IMR-90 (cell line): ENCODE data around the gene PTPRS.
"Not testable (repeated sequence)": the region's sequence is repeated elsewhere in the genome, so short reads cannot be mapped to it uniquely, and the experiment has no call there.

Experiments
- CEBPB ChIP-seq: IDR thresholded peaks from 2 replicates; pipeline ENCODE4 v1.6.1; 2012; ENCODE audit warnings: low read depth, low read length, improper control_type of control experiment
- TF ChIP-seq, protein P1 (sequence below): conservative IDR thresholded peaks from 2 replicates; pipeline ENCODE4 v1.5.1; 2012; ENCODE audit warnings: mild to moderate bottlenecking, low read depth, low read length, improper control_type of control experiment

DNA sequence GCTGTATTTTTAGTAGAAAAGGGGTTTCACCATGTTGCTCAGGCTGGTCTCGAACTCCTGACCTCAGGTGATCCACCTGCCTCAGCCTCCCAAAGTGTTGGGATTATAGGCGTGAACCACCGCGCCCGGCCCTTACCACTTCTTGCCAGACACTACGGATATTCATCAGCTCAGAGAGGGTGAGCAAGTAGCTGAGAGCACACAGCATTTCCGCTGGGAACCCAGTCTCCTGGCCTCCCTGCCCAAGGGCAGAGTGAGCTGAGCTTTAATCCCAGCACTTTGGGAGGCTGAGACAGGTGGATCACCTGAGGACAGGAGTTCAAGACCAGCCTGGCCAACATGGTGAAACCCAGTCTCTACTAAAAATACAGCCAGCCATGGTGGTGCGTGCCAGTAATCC is 12.2 kb downstream of the PTPRS start:
- TF ChIP-seq, protein P1, sequence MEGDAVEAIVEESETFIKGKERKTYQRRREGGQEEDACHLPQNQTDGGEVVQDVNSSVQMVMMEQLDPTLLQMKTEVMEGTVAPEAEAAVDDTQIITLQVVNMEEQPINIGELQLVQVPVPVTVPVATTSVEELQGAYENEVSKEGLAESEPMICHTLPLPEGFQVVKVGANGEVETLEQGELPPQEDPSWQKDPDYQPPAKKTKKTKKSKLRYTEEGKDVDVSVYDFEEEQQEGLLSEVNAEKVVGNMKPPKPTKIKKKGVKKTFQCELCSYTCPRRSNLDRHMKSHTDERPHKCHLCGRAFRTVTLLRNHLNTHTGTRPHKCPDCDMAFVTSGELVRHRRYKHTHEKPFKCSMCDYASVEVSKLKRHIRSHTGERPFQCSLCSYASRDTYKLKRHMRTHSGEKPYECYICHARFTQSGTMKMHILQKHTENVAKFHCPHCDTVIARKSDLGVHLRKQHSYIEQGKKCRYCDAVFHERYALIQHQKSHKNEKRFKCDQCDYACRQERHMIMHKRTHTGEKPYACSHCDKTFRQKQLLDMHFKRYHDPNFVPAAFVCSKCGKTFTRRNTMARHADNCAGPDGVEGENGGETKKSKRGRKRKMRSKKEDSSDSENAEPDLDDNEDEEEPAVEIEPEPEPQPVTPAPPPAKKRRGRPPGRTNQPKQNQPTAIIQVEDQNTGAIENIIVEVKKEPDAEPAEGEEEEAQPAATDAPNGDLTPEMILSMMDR, result not testable (repeated sequence)
- TF ChIP-seq CEBPB, result not testable (repeated sequence)
